GM19467 (cell line): Measurements from ENCODE around the gene SPAG16.
"Not testable (repeated sequence)": the region's sequence is repeated elsewhere in the genome, so short reads cannot be mapped to it uniquely, and the experiment has no call there.

Source experiments
- ATAC-seq: cut with Tn5 transposase; IDR thresholded peaks from one replicate; pipeline ENCODE4 v1.9.1; 2021; ENCODE audit warnings: mild to moderate bottlenecking, moderate library complexity; ENCODE audit not compliant: unreplicated experiment

SPAG16 gene

GRCh38 chr2:213407027-213407426, 122.8 kb downstream of the SPAG16 start:
- not testable (repeated sequence) for ATAC-seq

- ATAC-seq: not testable (repeated sequence)
These were observed 124.3 kb downstream of the SPAG16 start for GRCh38 chr2:213408426-213409070.

- ATAC-seq: not testable (repeated sequence)
These were observed 126.4 kb downstream of the SPAG16 start for GRCh38 chr2:213410687-213411086.

- no peak for ATAC-seq
These were observed 127.5 kb downstream of the SPAG16 start for GRCh38 chr2:213411582-213412289.

- no peak for ATAC-seq
These were observed 130.8 kb downstream of the SPAG16 start for GRCh38 chr2:213415093-213415492.

- ATAC-seq: no peak
These were observed 132.6 kb downstream of the SPAG16 start for GRCh38 chr2:213416832-213417231.

- ATAC-seq: no peak
These were observed 135.7 kb downstream of the SPAG16 start for GRCh38 chr2:213419980-213420379.

- no peak for ATAC-seq
These were observed 136.6 kb downstream of the SPAG16 start for GRCh38 chr2:213420828-213421385.

GRCh38 chr2:213422211-213422610, 137.9 kb downstream of the SPAG16 start:
- no peak for ATAC-seq

GRCh38 chr2:213425618-213426017, 141.4 kb downstream of the SPAG16 start:
- no peak for ATAC-seq

- ATAC-seq: no peak
These were observed 145.3 kb downstream of the SPAG16 start for GRCh38 chr2:213429516-213429915.

- ATAC-seq: no peak
These were observed 159.7 kb downstream of the SPAG16 start for GRCh38 chr2:213443921-213444320.

- ATAC-seq: no peak
These were observed 167.4 kb downstream of the SPAG16 start for GRCh38 chr2:213451542-213452239.

- ATAC-seq: no peak
These were observed 171.2 kb downstream of the SPAG16 start for GRCh38 chr2:213455316-213456008.

- no peak for ATAC-seq
These were observed 191.2 kb downstream of the SPAG16 start for GRCh38 chr2:213475433-213475832.

- no peak for ATAC-seq
These were observed 192.4 kb downstream of the SPAG16 start for GRCh38 chr2:213476641-213477040.

GRCh38 chr2:213490087-213490486, 205.8 kb downstream of the SPAG16 start:
- no peak for ATAC-seq

GRCh38 chr2:213491376-213491775, 207.1 kb downstream of the SPAG16 start:
- no peak for ATAC-seq

GRCh38 chr2:213496226-213496625, 212.0 kb downstream of the SPAG16 start:
- ATAC-seq: no peak

- no peak for ATAC-seq
These were observed 216.6 kb downstream of the SPAG16 start for GRCh38 chr2:213500881-213501280.

- ATAC-seq: no peak
These were observed 239.9 kb downstream of the SPAG16 start for GRCh38 chr2:213524164-213524563.
